Measurements from ENCODE around the gene TMEM250.
"Not testable (repeated sequence)": the region's sequence is repeated elsewhere in the genome, so short reads cannot be mapped to it uniquely, and the experiment has no call there.

The TMEM250 gene

DNA sequence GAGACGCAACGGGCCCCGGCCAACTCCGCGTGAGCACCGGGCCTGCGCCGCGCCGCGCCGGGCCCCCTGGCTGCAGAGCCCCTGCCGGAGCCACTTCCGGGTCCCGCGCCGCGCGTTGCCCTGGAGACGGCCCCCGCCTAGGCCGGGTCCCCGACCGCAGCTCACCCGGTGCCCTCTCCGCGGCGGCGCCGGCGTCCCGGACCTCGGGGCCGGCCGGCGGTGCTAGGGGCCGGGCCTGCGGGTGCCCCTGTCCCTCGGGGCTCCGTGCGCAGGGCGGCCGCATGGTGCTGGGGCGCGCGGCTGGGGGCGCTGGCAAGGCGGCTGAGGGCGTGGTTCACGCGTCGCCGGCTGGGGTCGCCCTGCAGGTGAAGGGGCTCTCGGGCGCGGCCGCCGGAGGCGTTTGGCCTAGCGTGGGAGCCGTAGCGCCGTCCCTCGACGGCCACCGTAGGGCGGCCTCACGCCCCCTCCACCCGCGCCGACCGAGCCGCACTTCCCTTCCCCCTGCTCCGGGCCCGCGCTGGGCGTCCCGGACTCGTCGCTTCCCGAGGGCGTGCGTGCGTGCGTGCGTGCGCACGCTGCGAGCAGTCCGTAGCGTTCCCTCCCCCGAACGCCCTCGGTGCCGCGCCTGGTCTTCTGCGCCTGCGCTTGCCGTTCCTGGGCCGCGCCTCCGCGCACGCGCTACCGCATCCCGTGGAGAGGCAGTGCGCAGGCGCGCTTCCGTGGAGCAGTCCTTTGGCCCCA is at the start of gene TMEM250:
TMEM250 (minus strand) TSS at position 556 of the 741 bp plus-strand sequence. CDS start 1,975 bp downstream, outside the sequence.
- peak; percentile 96 for DNase-seq (ENCODE audit: low read depth)

DNA sequence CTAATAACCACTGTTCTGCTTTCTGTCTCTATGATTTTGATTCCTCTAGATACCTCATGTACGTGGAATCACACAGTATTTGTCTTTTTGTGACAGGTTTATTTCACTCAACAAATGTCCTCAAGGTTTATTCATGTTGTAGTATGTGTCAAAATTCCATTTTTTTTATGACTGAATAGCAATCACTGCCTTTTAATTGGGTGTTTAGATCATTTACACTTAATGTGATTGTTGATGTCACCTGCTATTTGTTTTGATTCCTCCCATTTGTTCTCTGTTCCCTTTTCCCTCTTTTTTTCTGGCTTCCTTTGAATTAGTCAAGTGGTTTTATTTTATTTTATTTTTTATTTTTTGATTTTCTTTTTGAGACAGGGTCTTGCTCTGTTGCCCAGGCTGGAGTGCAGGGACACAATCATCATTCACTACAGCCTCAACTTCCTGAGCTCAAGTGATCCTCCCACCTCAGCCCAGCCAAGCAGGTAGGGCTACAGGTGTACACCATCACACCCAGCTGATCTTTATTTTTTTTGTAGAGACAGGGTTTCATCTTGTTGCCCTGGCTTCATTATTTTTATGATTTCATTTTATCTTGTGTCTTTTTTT is 44.7 kb upstream of the TMEM250 start:
- no peak for DNase-seq (ENCODE audit: low read depth)

GRCh38 chr9:136160995-136161610 is 42.4 kb upstream of the TMEM250 start:
- DNase-seq (ENCODE audit: low read depth), result no peak

GRCh38 chr9:136160381-136160841 is 41.7 kb upstream of the TMEM250 start:
- no peak for DNase-seq (ENCODE audit: low read depth)

DNA sequence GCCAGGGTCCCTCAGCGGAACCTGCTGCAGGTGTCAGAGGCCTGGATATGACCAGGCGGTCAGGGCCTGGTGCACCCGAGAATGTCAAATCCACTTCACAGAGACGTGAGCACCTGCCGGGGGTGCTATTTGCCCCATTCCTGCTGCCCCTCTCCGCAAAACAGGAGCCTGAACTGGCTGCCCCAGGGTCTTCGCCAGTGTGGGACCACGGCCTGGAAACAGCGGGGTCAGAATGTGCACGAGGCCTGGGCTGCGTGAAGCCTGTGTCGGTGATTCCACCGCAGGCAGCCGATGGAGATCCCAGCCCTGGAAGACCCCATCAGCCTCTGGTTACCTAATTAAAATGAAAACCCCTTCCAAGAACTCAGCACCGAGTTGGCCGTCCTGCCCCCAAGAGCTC is 41.2 kb upstream of the TMEM250 start:
- DNase-seq (ENCODE audit: low read depth), result no peak

- no peak for DNase-seq (ENCODE audit: low read depth)
Observed at GRCh38 chr9:136157477-136158265, 39.0 kb upstream of the TMEM250 start.

DNA sequence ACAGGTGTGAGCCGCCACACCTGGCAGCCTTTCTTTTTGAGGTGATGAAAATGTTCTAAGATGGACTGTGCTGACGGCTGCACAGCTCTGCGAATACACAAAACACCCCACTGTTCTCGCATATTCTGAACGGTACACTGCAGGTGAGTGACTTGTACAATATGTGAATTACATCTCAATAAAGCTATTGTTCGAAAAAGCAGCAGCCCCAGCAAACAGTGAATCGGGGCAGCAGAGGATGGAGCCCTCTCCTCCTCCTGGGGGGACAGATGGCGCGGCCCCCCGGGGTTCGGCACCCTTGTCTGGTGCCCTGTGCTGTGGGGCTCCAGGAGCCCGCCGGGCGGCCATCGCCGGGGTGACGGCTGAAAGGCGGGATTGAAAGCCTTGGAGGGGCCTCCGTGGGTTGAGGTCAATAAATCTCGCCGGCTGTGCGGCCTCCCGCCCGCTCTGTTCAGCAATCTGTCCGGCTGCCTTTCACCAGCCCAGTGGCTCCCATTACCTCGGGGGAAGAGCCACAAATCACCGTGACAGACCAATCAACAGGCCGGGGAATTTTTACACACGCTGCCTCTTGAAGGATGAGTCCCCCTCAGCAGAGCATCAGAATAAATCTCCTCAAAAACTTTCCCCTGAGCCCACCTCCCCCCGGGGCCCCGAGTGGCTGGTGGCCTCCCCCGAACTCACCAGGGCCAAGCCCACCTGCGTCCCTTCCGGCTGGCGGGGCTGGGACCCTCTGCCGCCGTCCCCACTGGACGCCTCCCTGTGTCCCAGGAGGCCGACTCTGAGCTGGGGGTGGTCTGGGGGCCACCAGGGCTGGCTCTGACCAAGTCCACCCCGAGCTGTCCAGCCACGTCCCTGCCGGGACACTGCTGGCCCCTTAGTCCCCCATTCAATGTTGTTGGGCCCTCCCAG is 37.8 kb upstream of the TMEM250 start:
- DNase-seq (ENCODE audit: low read depth), result no peak

DNA sequence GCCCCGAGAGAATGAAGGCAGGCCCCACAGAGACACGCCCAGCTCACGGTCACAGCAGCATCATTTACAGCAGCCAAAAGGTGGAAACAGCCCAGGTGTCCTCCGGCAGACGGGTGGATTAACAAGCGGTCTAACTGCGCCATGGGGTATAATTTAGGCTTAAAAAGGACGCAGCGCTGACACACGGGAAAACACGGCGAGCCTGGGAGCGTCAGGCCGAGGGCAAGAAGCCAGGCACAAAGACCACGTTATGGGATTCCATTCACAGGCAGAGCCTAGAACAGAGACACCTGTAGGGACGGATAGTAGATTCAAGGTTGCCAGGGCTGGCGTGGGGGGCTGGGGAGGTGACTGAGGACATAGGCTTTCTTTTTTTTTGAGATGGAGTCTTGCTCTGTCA is 36.9 kb upstream of the TMEM250 start:
- no peak for DNase-seq (ENCODE audit: low read depth)

DNA sequence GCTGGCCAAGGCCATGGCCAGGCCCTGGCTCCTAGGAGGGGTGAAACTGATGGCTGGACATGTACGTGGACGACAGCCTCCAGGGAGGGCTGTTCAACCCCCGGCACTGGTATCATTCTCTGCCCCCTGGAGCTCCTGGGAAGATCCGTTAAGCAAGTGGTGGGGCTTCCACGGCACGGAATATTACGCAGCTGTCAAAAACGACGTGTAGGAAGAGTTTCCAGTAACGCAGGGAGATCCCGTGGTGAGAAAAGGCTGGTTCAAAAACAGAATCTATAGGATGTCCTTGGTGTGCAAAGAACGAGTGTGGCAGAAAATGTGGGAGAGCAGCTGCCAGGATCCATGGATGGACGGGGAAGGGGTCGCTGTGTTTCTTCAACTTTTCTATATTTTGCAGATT is 36.3 kb upstream of the TMEM250 start:
- DNase-seq (ENCODE audit: low read depth), result no peak

DNA sequence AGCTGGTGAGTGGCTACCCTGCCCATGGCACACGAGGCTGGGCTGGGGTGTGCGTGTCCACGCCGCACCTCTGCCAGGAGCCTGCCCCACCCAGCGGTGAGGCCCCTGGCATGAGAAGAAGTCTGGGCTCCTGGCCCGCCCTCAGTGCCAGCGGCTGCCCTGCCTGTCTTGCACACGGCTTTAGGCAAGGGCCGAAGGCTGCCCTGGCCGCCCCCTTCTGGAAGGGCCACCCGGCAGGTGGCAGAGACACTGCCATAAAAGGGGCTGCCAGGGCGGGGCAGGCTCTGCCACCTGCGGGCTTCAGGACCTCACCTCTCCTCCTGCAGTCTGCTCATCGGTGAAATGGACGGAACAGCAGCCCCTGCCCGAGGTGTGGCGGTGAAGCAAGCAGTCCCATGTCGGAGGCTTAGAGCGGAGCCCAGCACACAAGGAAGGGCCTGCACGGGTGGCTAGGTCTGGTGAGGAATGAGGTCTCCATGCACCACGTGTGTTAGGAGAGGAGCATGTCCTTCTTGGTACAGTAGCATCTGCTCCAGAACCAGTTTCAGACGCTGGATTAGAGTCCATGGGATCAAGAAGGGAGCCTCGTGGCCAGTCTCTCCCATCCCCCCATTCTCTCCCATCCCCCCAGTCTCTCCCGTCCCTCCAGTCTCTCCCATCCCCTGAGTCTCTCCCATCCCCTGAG is 34.8 kb upstream of the TMEM250 start:
- no peak for DNase-seq (ENCODE audit: low read depth)

DNA sequence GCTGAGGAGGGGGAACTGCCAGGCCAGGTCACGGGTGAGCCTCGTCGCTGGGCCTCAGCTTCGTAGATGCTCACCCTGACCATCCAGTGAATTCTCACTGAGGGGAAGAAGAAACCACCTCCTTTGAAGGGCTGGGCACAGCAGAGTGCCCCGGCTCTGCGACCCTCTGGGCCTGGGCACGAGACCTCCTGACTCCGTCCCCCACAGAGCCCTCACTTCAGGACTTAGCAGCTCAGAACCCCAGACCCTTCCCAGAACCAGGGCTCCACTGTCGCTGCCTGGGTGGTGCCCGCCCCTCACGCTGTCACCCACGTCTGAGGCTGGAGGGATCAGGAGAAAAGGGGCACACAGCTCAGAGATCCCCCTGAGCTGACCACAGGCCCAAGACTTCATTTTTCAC is 34.3 kb upstream of the TMEM250 start:
- DNase-seq (ENCODE audit: low read depth), result no peak

DNA sequence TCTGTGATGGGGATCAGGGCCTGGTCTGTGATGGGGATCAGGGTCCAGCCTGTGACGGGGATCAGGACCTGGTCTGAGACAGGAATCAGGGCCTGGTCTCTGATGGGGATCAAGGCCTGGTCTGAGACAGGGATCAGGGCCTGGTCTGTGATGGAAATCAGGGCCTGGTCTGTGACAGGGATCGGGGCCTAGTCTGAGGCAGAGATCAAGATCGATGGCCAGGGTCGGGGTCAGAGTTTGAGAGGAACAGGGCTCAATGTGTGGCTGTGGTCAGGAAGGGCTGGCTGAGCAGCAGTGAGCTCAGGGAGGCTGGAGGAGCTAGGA is 33.8 kb upstream of the TMEM250 start:
- no peak for DNase-seq (ENCODE audit: low read depth)

GRCh38 chr9:136151848-136152542 is 33.3 kb upstream of the TMEM250 start:
- DNase-seq (ENCODE audit: low read depth), result no peak

GRCh38 chr9:136151214-136151804 is 32.6 kb upstream of the TMEM250 start:
- no peak for DNase-seq (ENCODE audit: low read depth)

- DNase-seq (ENCODE audit: low read depth), result not testable (repeated sequence)
Observed at GRCh38 chr9:136150664-136151213, 32.1 kb upstream of the TMEM250 start.

DNA sequence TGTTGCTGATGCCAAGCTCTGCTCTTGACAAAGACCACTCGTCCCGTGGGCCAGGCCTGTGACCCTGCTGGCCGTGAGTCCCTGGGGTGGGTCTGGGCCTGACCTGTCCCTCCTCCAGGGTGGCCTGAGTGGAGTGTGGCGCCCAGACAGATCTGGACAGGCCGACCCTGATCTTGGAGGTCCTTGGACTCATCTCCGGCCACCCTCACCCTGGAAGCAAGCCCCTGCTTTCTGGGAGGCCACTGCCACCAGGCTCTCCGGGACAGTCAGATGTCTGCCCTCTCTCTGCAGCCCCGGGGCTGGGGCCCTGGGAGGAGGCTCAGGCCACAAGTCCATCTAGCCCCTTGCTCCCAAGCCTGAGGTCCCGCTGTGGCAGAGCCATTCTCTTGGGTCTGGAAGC is 31.2 kb upstream of the TMEM250 start:
- no peak for DNase-seq (ENCODE audit: low read depth)

DNA sequence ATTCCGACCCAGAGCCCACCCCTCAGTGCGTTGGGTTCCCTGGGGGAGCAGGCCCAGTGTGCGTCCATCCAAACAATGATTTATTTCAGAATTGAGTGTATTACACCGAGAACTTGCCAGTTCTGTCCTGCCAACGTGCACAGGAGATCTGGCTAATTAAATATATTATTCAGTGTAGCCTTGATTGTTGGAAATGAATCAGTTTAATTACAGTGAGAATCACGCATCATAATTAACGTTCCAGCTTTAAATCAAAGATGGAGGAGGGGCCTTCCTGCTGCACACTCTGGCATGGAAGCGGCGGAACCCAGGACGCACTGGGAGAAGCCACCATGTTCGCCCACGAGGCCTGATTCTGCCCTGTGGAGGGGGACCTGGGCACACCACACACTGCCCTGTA is 30.7 kb upstream of the TMEM250 start:
- DNase-seq (ENCODE audit: low read depth), result no peak

DNA sequence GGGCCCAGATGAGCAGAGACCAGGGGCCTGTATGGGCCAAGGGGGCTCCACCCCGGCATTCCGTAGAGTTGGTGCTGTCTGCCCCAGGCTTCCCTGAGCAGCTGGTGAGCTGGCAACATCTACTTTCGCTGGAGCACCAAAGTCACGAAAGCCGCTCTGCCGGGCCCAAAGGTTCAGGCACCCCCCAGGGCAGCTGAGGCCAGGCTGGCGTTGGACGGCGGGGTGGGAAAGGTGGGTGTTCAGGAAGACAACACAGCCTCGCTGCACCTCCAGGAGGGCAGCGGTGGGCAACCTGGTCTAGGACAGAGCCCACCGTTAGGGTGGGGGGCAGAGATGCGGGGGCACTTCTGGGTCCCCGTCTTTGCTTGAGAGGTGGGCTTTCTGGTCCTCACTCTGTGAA is 30.1 kb upstream of the TMEM250 start:
- DNase-seq (ENCODE audit: low read depth), result no peak

- DNase-seq (ENCODE audit: low read depth), result no peak
Observed at GRCh38 chr9:136147890-136148714, 29.4 kb upstream of the TMEM250 start.

Measured in ELR (cell line).